ENCODE results near the gene THSD4.

The THSD4 gene

GRCh38 chr15:71244250-71244649, 129.0 kb downstream of the THSD4 start:
- no peak for DNase-seq (ENCODE audit: low spot score)
- Histone ChIP-seq H3K4me3 (no peak overlapping the region), H3K27ac (no peak overlapping the region)
- TF ChIP-seq CTCF (IDR thresholded peaks at IDR 0.05) = no peak

GRCh38 chr15:71245588-71245987, 130.3 kb downstream of the THSD4 start:
- no peak overlapping the region for H3K27ac ChIP-seq
- TF ChIP-seq CTCF (IDR thresholded peaks at IDR 0.05) = no peak
- no peak overlapping the region for H3K4me3 ChIP-seq
- DNase-seq (ENCODE audit: low spot score) = no peak

GRCh38 chr15:71248386-71248785, 133.1 kb downstream of the THSD4 start:
- DNase-seq (ENCODE audit: low spot score) = no peak
- Histone ChIP-seq H3K4me3 (no peak overlapping the region), H3K27ac (no peak overlapping the region)
- no peak for TF ChIP-seq CTCF (IDR thresholded peaks at IDR 0.05)

GRCh38 chr15:71249986-71250385, 134.7 kb downstream of the THSD4 start:
- Histone ChIP-seq H3K4me3 (no peak overlapping the region), H3K27ac (no peak overlapping the region)
- DNase-seq (ENCODE audit: low spot score) = no peak
- no peak for TF ChIP-seq CTCF (IDR thresholded peaks at IDR 0.05)

- Histone ChIP-seq H3K27ac (no peak overlapping the region), H3K4me3 (no peak overlapping the region)
- no peak for TF ChIP-seq CTCF (IDR thresholded peaks at IDR 0.05)
- no peak for DNase-seq (ENCODE audit: low spot score)
These were observed 135.8 kb downstream of the THSD4 start for GRCh38 chr15:71250936-71251583.

- H3K27ac ChIP-seq = no peak overlapping the region
- no peak for DNase-seq (ENCODE audit: low spot score)
- no peak for TF ChIP-seq CTCF (IDR thresholded peaks at IDR 0.05)
These were observed 136.3 kb downstream of the THSD4 start for GRCh38 chr15:71251584-71252043.

GRCh38 chr15:71252044-71252739, 136.9 kb downstream of the THSD4 start:
- H3K27ac ChIP-seq = no peak overlapping the region
- no peak overlapping the region for H3K4me3 ChIP-seq
- TF ChIP-seq CTCF (IDR thresholded peaks at IDR 0.05) = no peak
- DNase-seq (ENCODE audit: low spot score) = no peak

More at GRCh38 chr15:71251584-71252043, 136.3 kb downstream of the THSD4 start:
- no peak overlapping the region for H3K4me3 ChIP-seq
